ENCODE results near the gene FABP3.

The FABP3 gene

GRCh38 chr1:31373056-31373896 lies at the start of gene FABP3:
Gene FABP3, minus strand, starts transcription at chr1:31373076. Its CDS starts 62 bp downstream, at chr1:31373014.
- DNase-seq = no peak

GRCh38 chr1:31421371-31422040 lies 48.6 kb upstream of the FABP3 start:
- DNase-seq = no peak

GRCh38 chr1:31420716-31421115 lies 47.8 kb upstream of the FABP3 start:
- no peak for DNase-seq

GRCh38 chr1:31418626-31419323 lies 45.9 kb upstream of the FABP3 start:
- no peak for DNase-seq

GRCh38 chr1:31417148-31417547 lies 44.3 kb upstream of the FABP3 start:
- no peak for DNase-seq

GRCh38 chr1:31416101-31416736 lies 43.3 kb upstream of the FABP3 start:
- no peak for DNase-seq

- DNase-seq = no peak
Measured at GRCh38 chr1:31415658-31416057, 42.8 kb upstream of the FABP3 start.

- no peak for DNase-seq
Measured at GRCh38 chr1:31414980-31415370, 42.1 kb upstream of the FABP3 start.

GRCh38 chr1:31413405-31414001 lies 40.6 kb upstream of the FABP3 start:
- no peak for DNase-seq

- DNase-seq = no peak
Measured at GRCh38 chr1:31412732-31413404, 40.0 kb upstream of the FABP3 start, which contains the start of gene SERINC2. Gene SERINC2, plus strand, starts transcription at chr1:31413213. Its CDS starts 53 bp downstream, at chr1:31413266.

- no peak for DNase-seq
Measured at GRCh38 chr1:31412205-31412604, 39.3 kb upstream of the FABP3 start.

GRCh38 chr1:31410871-31411270 lies 38.0 kb upstream of the FABP3 start:
- no peak for DNase-seq

- DNase-seq = no peak
Measured at GRCh38 chr1:31409946-31410858, 37.3 kb upstream of the FABP3 start.

- DNase-seq = no peak
Measured at GRCh38 chr1:31408788-31409318, 36.0 kb upstream of the FABP3 start.

- DNase-seq = no peak
Measured at GRCh38 chr1:31407029-31407626, 34.3 kb upstream of the FABP3 start.

- no peak for DNase-seq
Measured at GRCh38 chr1:31405578-31406245, 32.8 kb upstream of the FABP3 start.

- DNase-seq = no peak
Measured at GRCh38 chr1:31401241-31401640, 28.4 kb upstream of the FABP3 start.

- DNase-seq = no peak
Measured at GRCh38 chr1:31400393-31400792, 27.5 kb upstream of the FABP3 start.

GRCh38 chr1:31399976-31400375 lies 27.1 kb upstream of the FABP3 start:
- DNase-seq = no peak

GRCh38 chr1:31398246-31398645 lies 25.4 kb upstream of the FABP3 start:
- no peak for DNase-seq

Measured in cortex of kidney (tissue), 1 donor.